Smooth muscle cell (in vitro differentiated cells): Measurements from ENCODE around the gene TERT. TPM values are rescaled to one million over a fixed set of nuclear protein-coding genes. Genes with fewer than 3 reads are reported as not detected.

ENCODE experiments used
- DNase-seq: peaks from one replicate; lab custom pipeline; 2025; ENCODE audit not compliant: unreplicated experiment; lab: John Stamatoyannopoulos, UW
- H2AFZ ChIP-seq: fragments of 200-600 bp; sonication (generic); 2 replicates; pipeline ENCODE4 v1.6.0; 2016; ENCODE audit warnings: antibody characterized with exemption, low read depth, mild to moderate bottlenecking
- H3F3A ChIP-seq: fragments of 200-600 bp; sonication (generic); 2 replicates; pipeline ENCODE4 v1.6.0; 2017; ENCODE audit warnings: antibody characterized with exemption, low read depth
- H3K27ac ChIP-seq: fragments of 200-600 bp; sonication (generic); 2 replicates; pipeline ENCODE4 v1.5.1; 2016; ENCODE audit warnings: low read depth, mild to moderate bottlenecking
- H3K27me3 ChIP-seq: fragments of 200-600 bp; sonication (generic); 2 replicates; pipeline ENCODE4 v1.6.1; 2016; ENCODE audit warnings: low read depth, mild to moderate bottlenecking
- H3K36me3 ChIP-seq: fragments of 200-600 bp; sonication (generic); 2 replicates; pipeline ENCODE4 v1.5.1; 2016; ENCODE audit warnings: low read depth
- H3K4me1 ChIP-seq: fragments of 200-600 bp; sonication (generic); 2 replicates; pipeline ENCODE4 v1.5.1; 2016; ENCODE audit warnings: low read depth
- H3K4me2 ChIP-seq: fragments of 200-600 bp; sonication (generic); 2 replicates; pipeline ENCODE4 v1.6.0; 2016; ENCODE audit warnings: mild to moderate bottlenecking
- H3K4me3 ChIP-seq: fragments of 200-600 bp; sonication (generic); 2 replicates; pipeline ENCODE4 v1.5.1; 2016; ENCODE audit warnings: mild to moderate bottlenecking
- H3K79me2 ChIP-seq: fragments of 200-600 bp; sonication (generic); 2 replicates; pipeline ENCODE4 v1.6.0; 2016; ENCODE audit warnings: low read depth, mild to moderate bottlenecking
- H3K9ac ChIP-seq: fragments of 200-600 bp; sonication (generic); 2 replicates; pipeline ENCODE4 v1.6.0; 2016; ENCODE audit warnings: low read depth
- H3K9me3 ChIP-seq: fragments of 200-600 bp; sonication (generic); replicated peaks from 2 replicates; pipeline ENCODE4 v1.5.1; 2016; ENCODE audit warnings: low read depth
- H4K20me1 ChIP-seq: fragments of 200-600 bp; sonication (generic); 2 replicates; pipeline ENCODE4 v1.6.0; 2016; ENCODE audit warnings: low read depth
- CTCF ChIP-seq: fragments of 200-600 bp; sonication (generic); IDR thresholded peaks from 2 replicates; pipeline ENCODE4 v1.5.1; 2017; ENCODE audit warnings: borderline replicate concordance, mild to moderate bottlenecking, antibody characterized with exemption; ENCODE audit not compliant: insufficient read depth, poor library complexity, severe bottlenecking
- WGBS: methylation state at CpG from one replicate; pipeline ENCODE4 v1.1.7; 2016; ENCODE audit warnings: low lambda C conversion rate; 5-methylcytosine and 5-hydroxymethylcytosine counted together
- polyA plus RNA-seq: library from polyadenylated mRNA; unstranded; fragments of >200 nt; fragmentation: Nextera tagmentation; extraction: Ambion mirVana; gene quantifications from 2 replicates; pipeline ENCODE4 v1.2.1, GENCODE V29; 2016
- total RNA-seq: library from RNA; depleted of rRNA; stranded (reverse); fragments of >200 nt; gene quantifications from 2 replicates; pipeline ENCODE4 v1.2.3, GENCODE V29; 2014

Gene TERT
- total and polyA plus RNA-seq, 2 experiments from 2014 or later: not detected

- Histone ChIP-seq H3K4me3 (no peak overlapping the region), H3K4me2 (no peak overlapping the region), H3K79me2 (no peaks in the 10 kb centered on the region), H3F3A (no peaks in the 10 kb centered on the region), H4K20me1 (no peaks in the 10 kb centered on the region), H3K36me3 (no peaks in the 10 kb centered on the region), H3K27me3 (no peaks in the 10 kb centered on the region), H3K9ac (no peak overlapping the region), H3K9me3 (no peaks in the 10 kb centered on the region), H2AFZ (no peak overlapping the region), H3K27ac (no peak overlapping the region), H3K4me1 (no peaks in the 10 kb centered on the region)
- 90% methylated on average over 21 of the region's 21 CpGs for WGBS
- no peak for DNase-seq
- TF ChIP-seq CTCF: no peak
Observed at GRCh38 chr5:1244255-1244654, 50.6 kb downstream of the TERT start.

DNA sequence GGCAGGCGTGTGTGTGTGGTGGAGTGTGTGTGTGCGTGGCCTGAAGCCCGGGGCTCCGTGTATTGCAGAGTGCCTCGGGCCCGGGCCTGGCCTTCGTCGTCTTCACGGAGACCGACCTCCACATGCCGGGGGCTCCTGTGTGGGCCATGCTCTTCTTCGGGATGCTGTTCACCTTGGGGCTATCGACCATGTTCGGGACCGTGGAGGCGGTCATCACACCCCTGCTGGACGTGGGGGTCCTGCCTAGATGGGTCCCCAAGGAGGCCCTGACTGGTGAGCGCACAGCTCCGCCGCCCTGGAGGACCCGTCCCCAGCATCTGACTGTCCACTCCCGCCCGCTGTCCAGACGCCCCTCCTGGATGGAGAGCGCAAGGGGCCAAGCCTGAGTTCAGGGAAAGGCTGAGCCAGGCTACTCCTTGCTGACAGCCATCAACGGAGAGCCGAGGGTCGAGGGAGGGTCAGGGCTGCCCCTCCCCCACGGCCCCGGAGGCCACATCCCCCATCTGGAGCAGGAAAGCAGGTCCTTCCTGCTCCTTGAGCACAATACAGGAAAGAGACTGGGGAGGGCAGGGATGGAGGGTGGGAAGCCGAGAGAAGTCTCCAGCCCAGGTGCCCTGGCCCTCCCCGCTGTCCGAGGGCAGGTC, 51.3 kb downstream of the TERT start:
- H3K36me3 ChIP-seq: no peaks in the 10 kb centered on the region
- no peak overlapping the region for H2AFZ ChIP-seq
- no peak overlapping the region for H3K9ac ChIP-seq
- DNase-seq: no peak
- H3K27me3 ChIP-seq: no peaks in the 10 kb centered on the region
- TF ChIP-seq CTCF: no peak
- H3K4me2 ChIP-seq: no peak overlapping the region
- 79% methylated on average over 29 of the region's 33 CpGs for WGBS
- no peaks in the 10 kb centered on the region for H3K79me2 ChIP-seq
- no peaks in the 10 kb centered on the region for H3K9me3 ChIP-seq
- H3K4me3 ChIP-seq: no peak overlapping the region
- no peak overlapping the region for H3K27ac ChIP-seq
- no peaks in the 10 kb centered on the region for H3F3A ChIP-seq
- no peaks in the 10 kb centered on the region for H4K20me1 ChIP-seq
- H3K4me1 ChIP-seq: no peaks in the 10 kb centered on the region

DNA sequence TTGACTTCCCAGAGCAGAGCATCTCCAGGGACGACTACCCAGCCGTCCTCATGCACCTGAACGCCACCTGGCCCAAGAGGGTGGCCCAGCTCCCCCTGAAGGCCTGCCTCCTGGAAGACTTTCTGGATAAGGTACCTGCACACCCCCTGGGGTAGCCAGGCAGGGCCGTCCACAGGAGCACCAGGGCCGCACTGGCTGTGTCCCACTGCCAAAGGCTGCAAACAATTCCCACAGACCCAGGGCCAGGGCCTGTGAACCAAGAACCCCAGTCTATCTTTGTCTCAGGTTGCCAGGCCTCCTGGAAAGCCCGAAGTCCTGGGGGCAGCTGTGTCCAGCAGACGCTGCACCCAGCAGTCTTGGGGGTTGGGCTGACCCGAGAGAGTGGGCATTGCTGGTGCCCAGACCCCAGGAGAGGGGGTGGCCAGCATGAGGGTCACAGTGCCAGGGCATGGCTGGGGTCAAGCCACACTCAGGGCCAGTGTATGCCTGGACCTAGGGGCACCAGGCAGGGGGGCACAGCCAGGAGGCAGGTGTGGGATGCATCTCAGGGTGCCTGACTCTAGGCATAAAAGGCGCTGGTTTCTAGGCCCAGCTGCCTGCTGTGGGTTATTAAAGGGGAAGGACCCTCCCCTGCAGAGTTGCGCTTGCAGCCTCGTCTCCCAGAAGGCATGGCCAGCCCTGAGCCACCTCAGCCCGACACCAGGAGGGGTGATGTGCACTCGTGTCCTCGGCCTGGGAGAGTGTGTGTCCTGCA, 52.0 kb downstream of the TERT start:
- 88% methylated on average over 14 of the region's 14 CpGs for WGBS
- H3K9me3 ChIP-seq: no peaks in the 10 kb centered on the region

More for the DNA sequence above, 52.0 kb downstream of the TERT start:
- Histone ChIP-seq H3K27ac (no peak overlapping the region), H4K20me1 (no peaks in the 10 kb centered on the region), H3K9ac (no peak overlapping the region), H3F3A (no peaks in the 10 kb centered on the region), H3K36me3 (no peaks in the 10 kb centered on the region), H3K27me3 (no peaks in the 10 kb centered on the region), H2AFZ (no peak overlapping the region), H3K4me1 (no peaks in the 10 kb centered on the region), H3K4me3 (no peak overlapping the region), H3K4me2 (no peak overlapping the region), H3K79me2 (no peaks in the 10 kb centered on the region)
- DNase-seq: no peak
- no peak for TF ChIP-seq CTCF
